T-helper 2 cell treated with Interferon-gamma antibody and Interleukin-4, amounts not matched to agents 5 μg/mL and 100 μg/mL, for 36 hours (primary cell): Measurements from ENCODE around the gene C6orf58.

ENCODE experiments used
- DNase-seq: peaks from one replicate; pipeline ENCODE4 v3.0.0; 2021; ENCODE audit warnings: low spot score
- H3K27ac Mint-ChIP-seq: one replicate; pipeline ENCODE4 v1.8.0; 2021; ENCODE audit warnings: mild to moderate bottlenecking, mixed read lengths
- H3K27me3 Mint-ChIP-seq: one replicate; pipeline ENCODE4 v1.8.0; 2021; ENCODE audit warnings: low read depth, mixed read lengths
- H3K36me3 Mint-ChIP-seq: one replicate; pipeline ENCODE4 v1.8.0; 2021; ENCODE audit warnings: low read depth, mixed read lengths
- H3K4me1 Mint-ChIP-seq: one replicate; pipeline ENCODE4 v1.8.0; 2021; ENCODE audit warnings: low read depth, mixed read lengths
- H3K4me3 Mint-ChIP-seq: one replicate; pipeline ENCODE4 v1.8.0; 2022; ENCODE audit warnings: mild to moderate bottlenecking, moderate library complexity, mixed read lengths
- H3K9me3 Mint-ChIP-seq: one replicate; pipeline ENCODE4 v1.8.0; 2021; ENCODE audit warnings: mixed read lengths

The C6orf58 gene

GRCh38 chr6:127630800-127631199, 53.8 kb downstream of the C6orf58 start:
- no peak for DNase-seq
- Mint-ChIP-seq H3K27ac (no peak overlapping the region), H3K9me3 (no peaks in the 10 kb centered on the region), H3K4me1 (no peaks in the 10 kb centered on the region), H3K36me3 (no peaks in the 10 kb centered on the region), H3K27me3 (no peaks in the 10 kb centered on the region), H3K4me3 (no peak overlapping the region)

- Mint-ChIP-seq H3K27me3 (no peaks in the 10 kb centered on the region), H3K4me1 (no peaks in the 10 kb centered on the region), H3K27ac (no peak overlapping the region), H3K36me3 (no peaks in the 10 kb centered on the region), H3K9me3 (no peaks in the 10 kb centered on the region), H3K4me3 (no peak overlapping the region)
- DNase-seq, result no peak
Observed at GRCh38 chr6:127634178-127634577, 57.2 kb downstream of the C6orf58 start.

DNA sequence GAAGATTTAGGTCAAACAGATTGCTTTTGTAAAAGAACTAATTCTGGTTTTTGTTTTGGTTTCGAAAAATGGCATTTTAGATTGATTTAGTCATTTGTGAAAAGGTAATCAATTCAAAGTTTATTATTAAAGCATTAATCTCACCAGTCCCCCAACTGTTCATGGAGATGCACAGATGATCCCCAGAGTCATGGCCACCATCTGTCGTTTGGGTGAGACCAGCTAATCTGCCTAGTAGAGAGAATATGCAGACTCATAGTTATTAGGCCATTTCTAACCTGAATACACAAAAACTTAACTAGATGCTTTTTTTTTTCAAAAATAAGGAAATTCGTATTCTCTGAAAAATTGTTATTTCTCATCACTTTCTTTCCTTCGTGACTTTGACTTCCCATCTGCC, 58.1 kb downstream of the C6orf58 start:
- no peak for DNase-seq
- H3K9me3 Mint-ChIP-seq, result no peaks in the 10 kb centered on the region
- no peaks in the 10 kb centered on the region for H3K4me1 Mint-ChIP-seq
- H3K27ac Mint-ChIP-seq, result no peak overlapping the region
- no peaks in the 10 kb centered on the region for H3K27me3 Mint-ChIP-seq
- no peaks in the 10 kb centered on the region for H3K36me3 Mint-ChIP-seq
- no peak overlapping the region for H3K4me3 Mint-ChIP-seq

GRCh38 chr6:127637830-127638409, 60.9 kb downstream of the C6orf58 start:
- Mint-ChIP-seq H3K36me3 (no peaks in the 10 kb centered on the region), H3K4me3 (no peak overlapping the region), H3K27ac (no peak overlapping the region), H3K4me1 (no peaks in the 10 kb centered on the region), H3K9me3 (no peaks in the 10 kb centered on the region), H3K27me3 (peaks cover 4% of the 10 kb centered on the region)
- DNase-seq, result no peak
